ENCODE measurements around the gene C12orf57. TPM values are rescaled to one million over a fixed set of nuclear protein-coding genes. Genes with fewer than 3 reads are reported as not detected.

Gene C12orf57
- total and polyA plus RNA-seq, 2 of the 13 experiments (the other 11 are each of a cell fraction or from before 2014, with no cell fraction given): 84.0 to 287 TPM

DNA sequence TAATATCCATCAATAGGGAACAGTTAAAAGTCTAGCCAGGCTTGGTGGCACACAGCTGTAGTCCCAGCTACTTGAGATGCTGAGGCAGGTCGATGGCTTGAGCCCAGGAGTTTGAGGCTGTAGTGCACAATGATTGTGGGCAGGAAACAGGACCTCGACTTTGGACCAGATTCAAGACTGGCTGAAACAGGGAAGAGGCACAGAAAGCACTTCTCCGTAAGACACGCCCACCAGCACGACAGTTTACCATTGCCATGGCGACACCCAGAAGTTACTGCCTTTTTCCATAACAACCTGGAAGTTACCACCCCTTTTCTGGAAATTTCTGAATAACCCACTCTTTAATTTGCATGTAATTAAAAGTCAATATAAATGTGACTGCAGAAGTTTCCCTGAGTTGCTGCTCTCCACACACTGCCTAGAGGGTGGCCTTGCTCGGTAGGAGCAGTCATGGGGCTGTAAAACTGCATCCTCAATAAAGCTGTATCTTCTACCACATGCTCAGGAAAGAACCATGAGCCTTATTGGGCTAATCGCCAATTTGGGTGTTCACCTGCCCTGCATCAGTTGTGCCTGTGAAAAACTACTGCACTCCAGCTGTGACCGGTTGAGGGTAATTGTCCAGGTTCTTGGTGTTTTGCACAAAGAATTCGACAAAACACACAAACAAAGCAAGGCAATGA, 43.8 kb upstream of the C12orf57 start (continued):
- TF ChIP-seq, protein P1, sequence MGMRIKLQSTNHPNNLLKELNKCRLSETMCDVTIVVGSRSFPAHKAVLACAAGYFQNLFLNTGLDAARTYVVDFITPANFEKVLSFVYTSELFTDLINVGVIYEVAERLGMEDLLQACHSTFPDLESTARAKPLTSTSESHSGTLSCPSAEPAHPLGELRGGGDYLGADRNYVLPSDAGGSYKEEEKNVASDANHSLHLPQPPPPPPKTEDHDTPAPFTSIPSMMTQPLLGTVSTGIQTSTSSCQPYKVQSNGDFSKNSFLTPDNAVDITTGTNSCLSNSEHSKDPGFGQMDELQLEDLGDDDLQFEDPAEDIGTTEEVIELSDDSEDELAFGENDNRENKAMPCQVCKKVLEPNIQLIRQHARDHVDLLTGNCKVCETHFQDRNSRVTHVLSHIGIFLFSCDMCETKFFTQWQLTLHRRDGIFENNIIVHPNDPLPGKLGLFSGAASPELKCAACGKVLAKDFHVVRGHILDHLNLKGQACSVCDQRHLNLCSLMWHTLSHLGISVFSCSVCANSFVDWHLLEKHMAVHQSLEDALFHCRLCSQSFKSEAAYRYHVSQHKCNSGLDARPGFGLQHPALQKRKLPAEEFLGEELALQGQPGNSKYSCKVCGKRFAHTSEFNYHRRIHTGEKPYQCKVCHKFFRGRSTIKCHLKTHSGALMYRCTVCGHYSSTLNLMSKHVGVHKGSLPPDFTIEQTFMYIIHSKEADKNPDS (CRISPR knock-in tag; IDR thresholded peaks at IDR 0.05): no peak
- TF ChIP-seq PHF21A (CRISPR knock-in tag; IDR thresholded peaks at IDR 0.05) (0 out of 2 replicates have a peak, but pooled peaks have one; percentile 11), CBFB (CRISPR knock-in tag; IDR thresholded peaks at IDR 0.05) (no peak), ZBTB38 (CRISPR knock-in tag; IDR thresholded peaks at IDR 0.05) (no peak), PHF20 (CRISPR knock-in tag; IDR thresholded peaks at IDR 0.05) (peak; percentile 38; the same call in 1 of the 2 replicates), ZNF335 (CRISPR knock-in tag; IDR thresholded peaks at IDR 0.05) (0 out of 2 replicates have a peak, but pooled peaks have one; percentile 21), ARID2 (CRISPR knock-in tag; IDR thresholded peaks at IDR 0.05; ENCODE audit: borderline replicate concordance) (no peak), ONECUT2 (CRISPR knock-in tag; IDR thresholded peaks at IDR 0.05) (no peak), SALL1 (CRISPR knock-in tag; IDR thresholded peaks at IDR 0.05) (0 out of 2 replicates have a peak, but pooled peaks have one; percentile 10), GATA4 (IDR thresholded peaks at IDR 0.05; ENCODE audit: borderline replicate concordance, low read depth) (no peak)
- TF ChIP-seq, protein P2, sequence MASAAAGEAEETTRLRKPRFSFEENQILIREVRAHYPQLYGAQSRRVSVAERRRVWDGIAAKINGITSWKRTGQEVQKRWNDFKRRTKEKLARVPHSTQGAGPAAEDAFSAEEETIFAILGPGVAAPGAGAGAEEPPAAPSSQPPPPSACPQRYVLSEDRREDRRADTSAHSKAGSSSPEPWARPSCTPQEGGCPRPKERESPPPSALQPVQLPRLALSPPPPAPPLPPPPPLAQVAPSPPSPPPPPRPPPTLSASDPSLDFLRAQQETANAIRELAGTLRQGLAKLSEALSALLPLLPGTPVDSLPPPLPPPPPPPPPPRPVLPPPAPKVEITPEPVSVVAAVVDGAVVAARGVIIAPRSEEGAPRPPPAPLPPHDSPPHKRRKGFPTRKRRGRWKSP (CRISPR knock-in tag; IDR thresholded peaks at IDR 0.05): 0 out of 2 replicates have a peak, but pooled peaks have one; percentile 26
- TF ChIP-seq, protein P3, sequence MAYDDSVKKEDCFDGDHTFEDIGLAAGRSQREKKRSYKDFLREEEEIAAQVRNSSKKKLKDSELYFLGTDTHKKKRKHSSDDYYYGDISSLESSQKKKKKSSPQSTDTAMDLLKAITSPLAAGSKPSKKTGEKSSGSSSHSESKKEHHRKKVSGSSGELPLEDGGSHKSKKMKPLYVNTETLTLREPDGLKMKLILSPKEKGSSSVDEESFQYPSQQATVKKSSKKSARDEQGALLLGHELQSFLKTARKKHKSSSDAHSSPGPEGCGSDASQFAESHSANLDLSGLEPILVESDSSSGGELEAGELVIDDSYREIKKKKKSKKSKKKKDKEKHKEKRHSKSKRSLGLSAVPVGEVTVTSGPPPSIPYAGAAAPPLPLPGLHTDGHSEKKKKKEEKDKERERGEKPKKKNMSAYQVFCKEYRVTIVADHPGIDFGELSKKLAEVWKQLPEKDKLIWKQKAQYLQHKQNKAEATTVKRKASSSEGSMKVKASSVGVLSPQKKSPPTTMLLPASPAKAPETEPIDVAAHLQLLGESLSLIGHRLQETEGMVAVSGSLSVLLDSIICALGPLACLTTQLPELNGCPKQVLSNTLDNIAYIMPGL (CRISPR knock-in tag; IDR thresholded peaks at IDR 0.05; ENCODE audit: borderline replicate concordance in 1 of 2, low read depth in 1 of 2): 0 out of 4 replicates have a peak, but pooled peaks of 1 of the 2 experiments have one; percentile 31
- TF ChIP-seq, protein P4, sequence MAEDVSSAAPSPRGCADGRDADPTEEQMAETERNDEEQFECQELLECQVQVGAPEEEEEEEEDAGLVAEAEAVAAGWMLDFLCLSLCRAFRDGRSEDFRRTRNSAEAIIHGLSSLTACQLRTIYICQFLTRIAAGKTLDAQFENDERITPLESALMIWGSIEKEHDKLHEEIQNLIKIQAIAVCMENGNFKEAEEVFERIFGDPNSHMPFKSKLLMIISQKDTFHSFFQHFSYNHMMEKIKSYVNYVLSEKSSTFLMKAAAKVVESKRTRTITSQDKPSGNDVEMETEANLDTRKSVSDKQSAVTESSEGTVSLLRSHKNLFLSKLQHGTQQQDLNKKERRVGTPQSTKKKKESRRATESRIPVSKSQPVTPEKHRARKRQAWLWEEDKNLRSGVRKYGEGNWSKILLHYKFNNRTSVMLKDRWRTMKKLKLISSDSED (CRISPR knock-in tag; IDR thresholded peaks at IDR 0.05): no peak
- TF ChIP-seq, protein P5, sequence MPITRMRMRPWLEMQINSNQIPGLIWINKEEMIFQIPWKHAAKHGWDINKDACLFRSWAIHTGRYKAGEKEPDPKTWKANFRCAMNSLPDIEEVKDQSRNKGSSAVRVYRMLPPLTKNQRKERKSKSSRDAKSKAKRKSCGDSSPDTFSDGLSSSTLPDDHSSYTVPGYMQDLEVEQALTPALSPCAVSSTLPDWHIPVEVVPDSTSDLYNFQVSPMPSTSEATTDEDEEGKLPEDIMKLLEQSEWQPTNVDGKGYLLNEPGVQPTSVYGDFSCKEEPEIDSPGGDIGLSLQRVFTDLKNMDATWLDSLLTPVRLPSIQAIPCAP (CRISPR knock-in tag; IDR thresholded peaks at IDR 0.05; ENCODE audit: low read depth): no peak
- TF ChIP-seq, protein P6, sequence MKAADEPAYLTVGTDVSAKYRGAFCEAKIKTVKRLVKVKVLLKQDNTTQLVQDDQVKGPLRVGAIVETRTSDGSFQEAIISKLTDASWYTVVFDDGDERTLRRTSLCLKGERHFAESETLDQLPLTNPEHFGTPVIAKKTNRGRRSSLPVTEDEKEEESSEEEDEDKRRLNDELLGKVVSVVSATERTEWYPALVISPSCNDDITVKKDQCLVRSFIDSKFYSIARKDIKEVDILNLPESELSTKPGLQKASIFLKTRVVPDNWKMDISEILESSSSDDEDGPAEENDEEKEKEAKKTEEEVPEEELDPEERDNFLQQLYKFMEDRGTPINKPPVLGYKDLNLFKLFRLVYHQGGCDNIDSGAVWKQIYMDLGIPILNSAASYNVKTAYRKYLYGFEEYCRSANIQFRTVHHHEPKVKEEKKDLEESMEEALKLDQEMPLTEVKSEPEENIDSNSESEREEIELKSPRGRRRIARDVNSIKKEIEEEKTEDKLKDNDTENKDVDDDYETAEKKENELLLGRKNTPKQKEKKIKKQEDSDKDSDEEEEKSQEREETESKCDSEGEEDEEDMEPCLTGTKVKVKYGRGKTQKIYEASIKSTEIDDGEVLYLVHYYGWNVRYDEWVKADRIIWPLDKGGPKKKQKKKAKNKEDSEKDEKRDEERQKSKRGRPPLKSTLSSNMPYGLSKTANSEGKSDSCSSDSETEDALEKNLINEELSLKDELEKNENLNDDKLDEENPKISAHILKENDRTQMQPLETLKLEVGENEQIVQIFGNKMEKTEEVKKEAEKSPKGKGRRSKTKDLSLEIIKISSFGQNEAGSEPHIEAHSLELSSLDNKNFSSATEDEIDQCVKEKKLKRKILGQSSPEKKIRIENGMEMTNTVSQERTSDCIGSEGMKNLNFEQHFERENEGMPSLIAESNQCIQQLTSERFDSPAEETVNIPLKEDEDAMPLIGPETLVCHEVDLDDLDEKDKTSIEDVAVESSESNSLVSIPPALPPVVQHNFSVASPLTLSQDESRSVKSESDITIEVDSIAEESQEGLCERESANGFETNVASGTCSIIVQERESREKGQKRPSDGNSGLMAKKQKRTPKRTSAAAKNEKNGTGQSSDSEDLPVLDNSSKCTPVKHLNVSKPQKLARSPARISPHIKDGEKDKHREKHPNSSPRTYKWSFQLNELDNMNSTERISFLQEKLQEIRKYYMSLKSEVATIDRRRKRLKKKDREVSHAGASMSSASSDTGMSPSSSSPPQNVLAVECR (CRISPR knock-in tag; IDR thresholded peaks at IDR 0.05; ENCODE audit: borderline replicate concordance): peak; percentile 51; the same call in 1 of the 2 replicates
